Measurements from ENCODE around the gene GAK.

DNA sequence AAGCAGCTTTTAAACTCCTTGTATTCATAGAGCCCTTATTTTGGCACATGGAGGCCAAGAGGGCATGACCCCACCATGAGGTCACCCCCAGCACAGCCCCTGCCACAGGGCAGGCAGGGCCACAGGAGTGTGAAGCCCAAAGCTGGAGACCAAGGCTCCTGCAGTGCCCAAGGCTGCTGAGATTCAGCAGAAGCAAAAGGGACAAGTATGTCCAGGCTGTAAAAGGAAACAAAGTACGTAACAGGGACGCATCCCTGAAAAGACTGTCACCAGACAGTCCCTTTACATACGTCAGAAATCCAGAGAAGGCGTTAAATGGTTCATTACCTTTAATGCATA is 18.9 kb downstream of the GAK start:
- TF ChIP-seq, protein P1, sequence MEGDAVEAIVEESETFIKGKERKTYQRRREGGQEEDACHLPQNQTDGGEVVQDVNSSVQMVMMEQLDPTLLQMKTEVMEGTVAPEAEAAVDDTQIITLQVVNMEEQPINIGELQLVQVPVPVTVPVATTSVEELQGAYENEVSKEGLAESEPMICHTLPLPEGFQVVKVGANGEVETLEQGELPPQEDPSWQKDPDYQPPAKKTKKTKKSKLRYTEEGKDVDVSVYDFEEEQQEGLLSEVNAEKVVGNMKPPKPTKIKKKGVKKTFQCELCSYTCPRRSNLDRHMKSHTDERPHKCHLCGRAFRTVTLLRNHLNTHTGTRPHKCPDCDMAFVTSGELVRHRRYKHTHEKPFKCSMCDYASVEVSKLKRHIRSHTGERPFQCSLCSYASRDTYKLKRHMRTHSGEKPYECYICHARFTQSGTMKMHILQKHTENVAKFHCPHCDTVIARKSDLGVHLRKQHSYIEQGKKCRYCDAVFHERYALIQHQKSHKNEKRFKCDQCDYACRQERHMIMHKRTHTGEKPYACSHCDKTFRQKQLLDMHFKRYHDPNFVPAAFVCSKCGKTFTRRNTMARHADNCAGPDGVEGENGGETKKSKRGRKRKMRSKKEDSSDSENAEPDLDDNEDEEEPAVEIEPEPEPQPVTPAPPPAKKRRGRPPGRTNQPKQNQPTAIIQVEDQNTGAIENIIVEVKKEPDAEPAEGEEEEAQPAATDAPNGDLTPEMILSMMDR (CRISPR knock-in tag; IDR thresholded peaks at IDR 0.05) = no peak
- TF ChIP-seq ARID2 (CRISPR knock-in tag; IDR thresholded peaks at IDR 0.05; ENCODE audit: borderline replicate concordance) (no peak), TAF1 (CRISPR knock-in tag; IDR thresholded peaks at IDR 0.05) (no peak), RAD51 (IDR thresholded peaks at IDR 0.05; ENCODE audit: borderline replicate concordance) (no peak), EZH2 (conservative IDR thresholded peaks at IDR 0.05; ENCODE audit: low read depth, low read length) (no peak), GLI4 (CRISPR knock-in tag; IDR thresholded peaks at IDR 0.05; ENCODE audit: borderline replicate concordance) (no peak), ZNF260 (CRISPR knock-in tag; IDR thresholded peaks at IDR 0.05; ENCODE audit: borderline replicate concordance, low read depth) (no peak)
- TF ChIP-seq, protein P2, sequence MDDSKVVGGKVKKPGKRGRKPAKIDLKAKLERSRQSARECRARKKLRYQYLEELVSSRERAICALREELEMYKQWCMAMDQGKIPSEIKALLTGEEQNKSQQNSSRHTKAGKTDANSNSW (CRISPR knock-in tag; IDR thresholded peaks at IDR 0.05; ENCODE audit: borderline replicate concordance) = no peak
